SK-MEL-5 (cell line): ENCODE results near the gene TRPC4. TPM values are rescaled to one million over a fixed set of nuclear protein-coding genes. Genes with fewer than 3 reads are reported as not detected.

Experiments
- DNase-seq: peaks from one replicate; pipeline ENCODE4 v3.0.0-alpha.2; 2016; ENCODE audit warnings: low read depth, low spot score
- in situ Hi-C: cut with HindIII; loops from 2 replicates; pipeline ENCODE4 v1.10.0; 2016; ENCODE audit warnings: low sequenced_read_pairs, high pct_unique_total_duplicates, low pct_unique_long_range_greater_than_20kb
- total RNA-seq: library from RNA; depleted of rRNA; stranded (reverse); fragments of >200 nt; shearing (Covaris generic); gene quantifications from 2 replicates; pipeline ENCODE4 v1.2.3, GENCODE V29; 2014

The TRPC4 gene
- total RNA-seq, 1 experiment from 2014 or later, result not detected

- in situ Hi-C loops, result no loop called here
- DNase-seq, result no peak
Observed at GRCh38 chr13:37752146-37752545, 117.4 kb downstream of the TRPC4 start.

GRCh38 chr13:37751025-37751424 is 118.5 kb downstream of the TRPC4 start:
- DNase-seq, result no peak

DNA sequence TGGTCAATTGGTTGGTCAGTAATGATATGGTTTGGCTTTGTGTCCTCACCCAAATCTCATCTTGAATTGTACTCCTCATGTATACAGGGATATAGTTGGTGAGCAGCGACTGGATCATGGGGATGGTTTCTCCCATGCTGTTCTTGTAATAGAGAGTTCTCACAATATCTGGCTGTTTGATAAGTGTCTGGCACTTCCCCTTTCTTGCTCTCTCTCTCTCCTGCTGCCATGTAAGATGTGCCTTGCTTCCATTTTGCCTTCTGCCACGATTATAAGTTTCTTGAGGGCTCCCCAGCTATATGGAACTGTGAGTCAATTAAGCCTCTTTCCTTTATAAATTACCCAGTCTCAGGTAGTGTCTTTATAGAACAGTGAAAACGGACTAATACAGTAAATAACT is 120.7 kb downstream of the TRPC4 start:
- no peak for DNase-seq
- in situ Hi-C loops, result no loop called here

More at GRCh38 chr13:37751025-37751424, 118.5 kb downstream of the TRPC4 start:
- in situ Hi-C loops, result no loop called here

DNA sequence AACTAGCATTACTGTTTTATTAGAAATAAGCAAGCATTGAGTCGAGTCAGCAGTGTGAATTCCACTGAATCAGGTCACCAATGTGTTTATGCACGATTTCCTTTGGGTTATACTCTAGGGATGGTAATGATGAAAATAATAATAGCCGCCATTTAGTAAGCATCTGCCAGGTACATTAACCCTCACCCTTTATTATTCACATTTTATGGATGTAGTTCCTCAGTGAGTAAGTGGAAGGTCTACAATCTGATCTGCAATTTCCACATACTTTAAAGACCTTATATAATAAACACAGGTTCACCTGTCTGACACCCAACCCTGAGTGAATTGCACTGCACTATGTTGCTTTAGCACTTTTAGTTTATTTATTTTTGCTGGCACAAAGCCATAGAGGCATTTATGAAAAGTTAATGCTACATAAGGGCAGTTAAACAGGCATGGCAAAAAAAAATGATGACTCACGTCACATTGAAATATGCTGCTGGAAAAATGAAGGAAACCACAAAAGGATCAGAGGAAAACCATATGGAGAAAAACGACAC is 122.4 kb downstream of the TRPC4 start:
- DNase-seq, result no peak
- in situ Hi-C loops, result no loop called here

GRCh38 chr13:37741536-37741935 is 128.0 kb downstream of the TRPC4 start:
- in situ Hi-C loops, result no loop called here
- no peak for DNase-seq

GRCh38 chr13:37736045-37736444 is 133.5 kb downstream of the TRPC4 start:
- DNase-seq, result no peak
- in situ Hi-C loops, result no loop called here

DNA sequence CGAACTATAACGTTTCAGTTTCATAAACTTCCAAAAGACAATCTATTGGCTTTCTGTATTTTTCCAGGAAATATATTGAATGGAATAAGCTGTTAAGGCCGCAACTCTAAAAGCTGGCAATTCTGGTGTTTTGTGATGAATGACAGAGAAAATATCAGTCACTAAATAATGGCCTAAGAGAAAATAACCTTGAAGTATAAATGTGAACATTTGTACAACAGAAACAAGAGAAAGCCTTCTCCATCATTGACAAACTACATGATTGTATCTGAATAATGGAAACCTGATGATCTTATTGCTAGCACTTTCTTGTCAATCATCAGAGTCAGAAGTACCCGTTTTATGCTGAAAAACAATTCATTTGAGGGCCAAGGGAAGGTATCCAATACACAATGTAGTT is 134.3 kb downstream of the TRPC4 start:
- in situ Hi-C loops, result no loop called here
- no peak for DNase-seq

- DNase-seq, result no peak
- in situ Hi-C loops, result no loop called here
Observed at GRCh38 chr13:37729876-37730275, 139.7 kb downstream of the TRPC4 start.

- in situ Hi-C loops, result no loop called here
Observed at GRCh38 chr13:37716420-37717195, 153.0 kb downstream of the TRPC4 start.

GRCh38 chr13:37715606-37716015 is 154.0 kb downstream of the TRPC4 start:
- DNase-seq, result no peak
- in situ Hi-C loops, result no loop called here

More at GRCh38 chr13:37716420-37717195, 153.0 kb downstream of the TRPC4 start:
- no peak for DNase-seq

DNA sequence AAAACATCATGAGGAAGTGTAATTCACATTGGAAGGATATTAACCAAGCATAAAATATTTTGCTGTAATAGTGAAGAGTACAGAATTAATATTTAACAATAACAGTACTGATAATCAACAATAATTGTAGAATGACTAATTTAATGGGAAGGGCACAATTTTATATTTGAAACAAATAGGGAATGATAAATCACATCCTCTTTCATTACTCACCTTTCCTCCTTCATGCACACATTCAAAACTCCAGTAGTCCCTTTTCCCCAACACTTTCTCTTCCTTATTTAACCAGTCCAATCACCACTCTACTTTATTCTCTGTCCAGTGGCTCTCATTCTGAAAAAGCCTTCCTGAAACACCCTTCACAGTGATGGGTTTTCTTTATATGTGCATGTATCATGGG is 160.3 kb downstream of the TRPC4 start:
- DNase-seq, result no peak
- in situ Hi-C loops, result no loop called here

DNA sequence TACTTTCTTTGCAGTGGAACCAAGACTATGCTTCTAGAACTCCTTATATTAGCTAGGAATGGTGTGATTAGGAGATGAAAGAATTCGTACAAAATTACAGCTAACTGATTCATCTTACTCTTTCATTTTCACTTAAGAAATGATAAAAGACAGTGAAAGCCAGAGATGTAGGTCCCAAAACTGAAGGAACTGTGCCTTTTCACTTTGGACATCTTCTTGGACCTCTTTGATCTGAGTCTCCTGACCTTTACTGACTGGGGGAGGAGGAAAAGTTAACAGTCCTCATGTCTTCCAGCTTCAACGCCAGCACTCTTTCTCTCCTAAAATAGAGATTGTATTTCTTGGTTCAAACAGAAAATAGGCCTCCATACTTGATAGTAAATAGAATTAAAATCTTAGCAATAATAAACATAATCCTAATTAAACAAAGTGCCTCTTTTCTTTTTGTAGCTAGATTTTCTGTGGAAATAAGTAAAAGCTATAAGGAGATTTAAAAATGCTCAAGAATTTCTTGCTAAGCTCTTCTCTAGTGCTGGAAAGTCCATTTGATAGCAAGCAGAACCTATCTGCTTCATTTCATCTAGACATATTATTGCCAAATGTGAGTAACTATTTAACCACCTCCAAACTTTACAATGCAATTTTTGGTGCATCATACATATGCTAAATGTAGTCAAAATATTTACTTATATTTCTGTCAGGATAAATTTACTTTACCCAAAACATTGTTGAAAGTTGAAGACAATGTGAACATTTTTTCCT is 161.7 kb downstream of the TRPC4 start:
- in situ Hi-C loops, result no loop called here
- no peak for DNase-seq

DNA sequence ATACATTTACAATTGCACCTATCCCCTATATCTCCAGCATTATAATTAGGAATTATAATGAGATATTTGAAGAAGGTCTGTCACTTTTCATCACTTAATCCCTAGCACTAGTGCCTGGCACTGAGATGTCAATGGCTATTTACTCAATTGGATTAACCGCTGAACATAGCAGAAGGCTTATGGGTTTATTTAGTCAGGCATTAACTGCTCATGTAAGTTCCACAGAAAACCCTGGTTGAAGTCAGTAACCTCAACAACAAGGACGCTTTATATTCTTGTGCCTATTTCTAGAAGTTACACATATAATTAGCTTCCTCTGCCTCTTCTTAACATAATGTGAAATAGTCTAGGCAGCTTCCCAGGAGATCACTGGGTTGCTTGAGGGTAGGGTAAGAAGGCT is 163.5 kb downstream of the TRPC4 start:
- in situ Hi-C loops, result no loop called here
- no peak for DNase-seq

DNA sequence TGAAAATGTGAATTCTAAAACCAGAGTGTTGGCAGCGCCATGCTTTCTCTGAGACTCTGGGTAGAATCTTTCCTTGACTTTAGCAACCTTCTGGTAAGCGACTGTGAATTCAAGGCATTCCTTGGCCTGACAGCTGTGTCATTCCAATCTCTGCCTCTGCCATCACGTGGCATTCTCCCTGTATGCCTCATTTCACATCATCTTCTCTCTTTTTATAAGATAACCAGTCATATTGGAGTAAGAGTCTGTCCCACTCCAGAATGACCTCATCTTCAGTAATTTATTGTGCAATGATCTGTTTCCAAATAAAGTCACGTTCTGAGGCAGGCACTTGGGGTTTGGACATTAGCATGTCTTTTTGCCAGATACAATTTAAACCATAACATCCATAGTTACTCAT is 167.6 kb downstream of the TRPC4 start:
- DNase-seq, result no peak
- in situ Hi-C loops, result no loop called here

GRCh38 chr13:37701306-37701705 is 168.3 kb downstream of the TRPC4 start:
- no peak for DNase-seq
- in situ Hi-C loops, result no loop called here

DNA sequence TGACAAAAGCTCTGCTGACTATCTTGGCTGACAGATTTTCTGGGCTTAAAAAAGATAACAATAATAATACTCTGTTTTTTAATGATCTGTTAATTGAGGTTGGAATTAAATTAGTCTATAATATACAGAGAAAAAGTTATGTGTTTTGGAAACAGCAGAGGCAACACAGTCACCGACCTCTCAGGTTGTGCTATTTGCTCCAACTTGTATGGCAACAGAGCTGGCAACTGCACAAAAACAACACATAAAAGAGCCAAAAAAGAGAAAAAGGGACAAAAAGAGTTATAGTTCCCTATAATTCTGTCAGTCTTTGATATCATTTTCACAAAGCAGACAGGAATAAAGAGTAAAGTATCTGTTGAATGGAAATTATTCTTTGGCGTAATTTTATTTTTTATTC is 168.7 kb downstream of the TRPC4 start:
- in situ Hi-C loops, result no loop called here
- DNase-seq, result no peak

DNA sequence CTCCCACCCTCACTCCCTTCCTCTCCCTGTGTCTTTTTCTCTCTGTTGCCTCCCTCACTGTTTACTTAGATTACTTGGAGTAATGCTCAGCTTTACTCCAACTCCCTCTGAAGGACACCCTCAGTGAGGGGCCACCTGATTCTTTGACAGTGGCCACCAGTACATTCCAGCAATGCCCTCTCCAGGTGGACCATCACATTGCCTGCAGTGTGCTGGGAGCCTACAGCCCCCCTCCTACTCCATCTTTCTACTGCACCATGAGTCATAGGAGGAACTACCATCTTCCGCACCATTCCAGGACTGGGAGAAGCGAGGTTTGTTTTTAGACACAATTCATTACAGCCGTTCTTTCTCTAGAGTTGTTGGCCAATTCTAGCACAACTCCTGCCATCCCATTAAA is 174.4 kb downstream of the TRPC4 start:
- DNase-seq, result no peak
- in situ Hi-C loops, result no loop called here

GRCh38 chr13:37690361-37690760 is 179.2 kb downstream of the TRPC4 start:
- DNase-seq, result no peak
- in situ Hi-C loops, result no loop called here

GRCh38 chr13:37686501-37686900 is 183.1 kb downstream of the TRPC4 start:
- in situ Hi-C loops, result no loop called here
- DNase-seq, result no peak
